GM21515 (cell line): Measurements from ENCODE around the gene VPS45.
"Not testable (repeated sequence)": the region's sequence is repeated elsewhere in the genome, so short reads cannot be mapped to it uniquely, and the experiment has no call there.

Source experiments
- ATAC-seq: cut with Tn5 transposase; IDR thresholded peaks from one replicate; pipeline ENCODE4 v1.9.1; 2021; ENCODE audit not compliant: unreplicated experiment

VPS45 gene

GRCh38 chr1:150156868-150157603 lies 89.5 kb downstream of the VPS45 start:
- no peak for ATAC-seq

- ATAC-seq = no peak
These were observed 92.0 kb downstream of the VPS45 start for GRCh38 chr1:150159550-150159949.

DNA sequence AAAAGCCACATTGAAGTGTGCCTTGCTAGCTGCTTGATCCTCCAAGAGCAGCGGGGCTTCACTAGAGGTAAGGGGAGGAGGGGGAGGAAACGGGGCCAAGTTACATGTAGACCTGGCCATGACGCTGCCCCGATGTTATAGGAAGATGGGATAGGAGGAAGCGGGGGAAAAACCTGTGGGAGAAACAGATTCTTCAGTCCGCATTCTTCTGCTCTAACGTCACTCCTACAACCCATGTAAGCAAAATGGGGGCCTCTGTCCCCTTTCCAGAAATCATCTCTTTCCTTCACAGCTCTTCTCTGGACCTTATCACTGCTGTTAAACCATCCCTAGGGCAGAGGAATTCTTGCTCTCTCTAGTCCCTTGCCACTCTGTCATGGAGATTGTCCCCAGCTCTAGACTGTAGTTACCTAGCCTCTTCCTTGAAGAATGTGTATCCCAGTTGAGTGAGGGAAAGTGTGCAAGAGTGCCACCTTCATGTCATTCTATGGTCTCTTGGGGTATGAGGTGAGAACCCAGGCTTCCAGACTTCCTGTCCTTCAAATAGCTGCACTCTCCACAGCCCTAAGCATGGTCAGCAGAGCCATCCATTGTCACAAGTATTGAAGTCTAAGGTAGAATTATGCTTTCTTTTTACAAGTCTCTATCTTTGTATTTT lies 93.5 kb downstream of the VPS45 start:
- ATAC-seq = no peak

GRCh38 chr1:150161747-150162581 lies 94.4 kb downstream of the VPS45 start:
- ATAC-seq = no peak

GRCh38 chr1:150162582-150162861 lies 94.9 kb downstream of the VPS45 start:
- no peak for ATAC-seq

- no peak for ATAC-seq
These were observed 95.5 kb downstream of the VPS45 start for GRCh38 chr1:150162862-150163706.

DNA sequence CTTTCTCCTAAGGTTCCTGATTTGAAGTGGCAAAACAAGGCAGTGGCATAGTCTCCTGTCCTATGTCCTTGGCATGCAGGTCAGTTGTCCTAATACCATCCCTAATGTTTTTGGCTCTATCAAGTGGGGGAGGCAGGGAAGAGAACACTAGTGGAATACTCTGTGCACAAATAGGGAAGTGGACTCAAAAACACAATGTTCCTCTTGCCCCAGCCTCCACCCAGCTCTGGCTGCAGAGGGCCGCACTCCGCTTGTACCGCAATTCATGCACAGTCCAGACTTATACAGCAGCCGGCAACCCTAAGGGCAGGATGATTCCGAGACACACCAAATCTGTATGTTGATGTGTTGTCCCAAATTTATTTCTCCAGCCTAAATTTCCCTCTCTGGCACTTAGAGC lies 96.6 kb downstream of the VPS45 start:
- ATAC-seq = no peak

GRCh38 chr1:150164779-150165178 lies 97.2 kb downstream of the VPS45 start:
- ATAC-seq = no peak

DNA sequence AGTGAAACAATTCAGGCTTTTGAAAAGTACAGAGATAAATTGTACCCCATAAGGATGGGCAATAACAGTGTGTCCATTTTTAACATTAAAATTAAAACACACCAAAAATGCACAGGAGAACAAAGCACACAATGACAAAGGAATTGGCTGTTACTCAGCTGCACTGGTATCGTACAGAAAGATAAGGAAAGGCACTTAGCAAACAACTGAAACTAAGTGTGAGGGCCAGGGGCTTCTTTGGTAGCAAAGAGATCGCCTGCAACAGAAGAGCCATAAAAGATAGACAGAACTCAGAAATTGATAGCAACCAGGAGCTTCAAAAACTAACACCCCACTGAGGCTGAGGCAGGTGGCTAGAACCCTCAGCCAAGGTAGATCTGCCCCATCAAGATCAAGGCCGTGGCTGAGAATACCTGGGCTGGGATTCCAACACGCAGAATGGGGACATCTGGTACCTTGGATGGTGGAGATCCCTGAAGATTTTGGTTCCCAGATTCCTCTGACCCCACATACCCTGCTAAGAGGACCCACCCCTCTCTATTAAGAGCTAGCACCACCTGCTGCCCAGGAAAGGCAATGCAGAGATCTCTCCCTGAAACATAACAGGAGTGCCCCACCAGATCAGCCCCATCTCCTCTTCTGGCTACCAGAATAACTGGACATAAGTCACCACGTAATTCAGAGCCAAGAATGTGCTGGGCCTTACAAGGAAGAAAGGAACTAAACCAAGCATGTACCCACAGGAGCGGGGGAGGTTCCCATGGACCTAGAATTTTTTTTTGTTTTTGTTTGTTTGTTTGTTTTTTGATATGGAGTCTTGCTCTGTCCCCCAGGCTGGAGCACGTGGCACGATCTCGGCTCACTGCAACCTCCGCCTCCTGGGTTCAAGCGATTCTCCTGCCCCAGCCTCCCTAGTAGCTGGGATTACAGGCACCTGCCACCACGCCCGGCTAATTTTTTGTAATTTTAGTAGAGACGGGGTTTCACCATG lies 98.3 kb downstream of the VPS45 start:
- no peak for ATAC-seq

DNA sequence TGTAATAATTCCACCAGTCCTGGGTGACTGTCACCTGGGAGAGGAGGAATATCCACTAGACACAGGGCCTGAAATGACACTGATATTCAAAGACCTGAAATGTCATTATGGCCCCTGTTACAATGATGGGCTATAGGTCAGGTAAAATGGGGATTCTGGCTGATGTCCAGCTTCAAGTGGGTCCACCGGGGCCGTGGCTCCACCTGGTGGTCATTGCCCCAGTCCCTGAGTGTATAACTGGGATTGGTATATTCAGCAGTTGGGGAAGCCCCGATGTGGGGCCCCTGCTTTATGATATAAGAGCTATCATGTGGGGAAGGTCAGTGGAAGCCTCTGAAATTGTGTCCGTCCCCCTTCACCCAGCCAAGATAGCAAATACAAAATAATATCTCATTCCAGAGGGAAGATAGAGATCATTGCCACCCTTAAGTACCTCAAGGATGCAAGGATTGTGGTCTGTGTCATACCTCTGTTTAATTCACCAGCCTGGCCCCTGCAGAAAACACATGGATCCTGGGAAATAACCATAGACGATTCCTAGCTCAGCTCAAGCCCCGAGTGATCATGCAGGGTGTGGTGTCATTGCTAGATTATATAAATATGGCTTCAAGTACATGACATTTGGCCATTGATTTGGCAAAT lies 101.5 kb downstream of the VPS45 start:
- ATAC-seq = no peak

GRCh38 chr1:150171801-150172200 lies 104.2 kb downstream of the VPS45 start:
- ATAC-seq = no peak

DNA sequence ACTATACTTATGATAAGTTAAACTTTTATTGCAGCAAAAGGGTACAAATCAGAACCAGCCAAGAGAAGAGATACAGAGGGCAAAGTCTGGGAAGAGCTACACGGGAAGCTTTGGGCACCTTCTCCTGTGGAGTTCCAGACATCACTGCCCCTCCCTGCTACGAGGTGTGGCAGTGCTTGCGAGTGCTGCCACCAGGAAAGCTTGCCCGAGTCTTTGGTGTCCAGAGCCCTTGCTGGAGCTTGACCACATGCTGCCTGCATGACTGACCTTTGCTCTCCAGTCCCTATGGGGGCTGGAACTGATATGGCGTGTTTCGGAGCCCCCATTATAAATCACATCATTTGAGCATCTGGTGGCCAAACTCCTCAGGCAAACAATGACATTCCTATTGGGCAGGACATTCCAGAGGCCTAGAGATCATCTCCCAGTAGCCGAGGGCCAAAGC lies 105.6 kb downstream of the VPS45 start:
- ATAC-seq = no peak

GRCh38 chr1:150176593-150176992 lies 109.0 kb downstream of the VPS45 start:
- ATAC-seq = no peak

DNA sequence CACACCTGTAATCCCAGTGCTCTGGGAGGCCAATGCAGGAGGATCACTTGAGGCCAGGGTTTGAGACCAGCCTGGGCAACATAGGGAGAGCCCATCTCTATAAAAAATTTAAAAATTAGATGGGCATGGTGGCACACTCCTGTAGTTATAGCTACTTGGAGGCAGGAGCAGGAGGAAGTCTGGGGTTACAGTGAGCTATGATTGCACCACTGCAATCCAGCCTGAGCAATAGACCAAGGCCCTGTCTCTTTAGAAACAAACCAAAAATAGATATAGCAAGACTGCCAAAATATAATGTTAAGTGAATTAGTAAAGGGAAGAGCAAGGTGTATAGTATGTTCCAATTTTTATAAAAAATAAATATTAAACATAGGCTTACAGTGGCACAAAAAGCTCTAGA lies 111.0 kb downstream of the VPS45 start:
- ATAC-seq = no peak

- no peak for ATAC-seq
These were observed 112.3 kb downstream of the VPS45 start for GRCh38 chr1:150179867-150180266.

- no peak for ATAC-seq
These were observed 112.9 kb downstream of the VPS45 start for GRCh38 chr1:150180474-150180873.

DNA sequence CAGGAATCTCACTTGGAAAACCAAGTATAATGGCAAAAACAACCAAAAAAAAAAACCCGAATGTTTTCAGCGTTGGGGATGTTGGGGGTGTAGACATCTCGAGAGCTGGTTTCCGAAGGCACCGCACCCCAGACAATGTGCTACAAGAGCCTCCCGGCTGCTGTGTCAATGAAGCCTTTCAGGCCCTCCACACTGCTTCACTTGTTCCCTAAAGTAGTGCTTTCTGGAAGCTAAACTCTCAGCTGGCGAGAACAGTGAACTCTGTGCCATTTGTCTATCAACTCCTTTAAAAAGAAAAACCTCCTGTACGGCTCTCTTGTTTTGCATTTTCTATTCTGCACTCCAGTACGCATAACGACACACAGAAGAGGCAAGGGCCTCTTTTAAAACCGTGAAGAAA lies 114.7 kb downstream of the VPS45 start:
- no peak for ATAC-seq

- no peak for ATAC-seq
These were observed 115.5 kb downstream of the VPS45 start for GRCh38 chr1:150183061-150183460.

DNA sequence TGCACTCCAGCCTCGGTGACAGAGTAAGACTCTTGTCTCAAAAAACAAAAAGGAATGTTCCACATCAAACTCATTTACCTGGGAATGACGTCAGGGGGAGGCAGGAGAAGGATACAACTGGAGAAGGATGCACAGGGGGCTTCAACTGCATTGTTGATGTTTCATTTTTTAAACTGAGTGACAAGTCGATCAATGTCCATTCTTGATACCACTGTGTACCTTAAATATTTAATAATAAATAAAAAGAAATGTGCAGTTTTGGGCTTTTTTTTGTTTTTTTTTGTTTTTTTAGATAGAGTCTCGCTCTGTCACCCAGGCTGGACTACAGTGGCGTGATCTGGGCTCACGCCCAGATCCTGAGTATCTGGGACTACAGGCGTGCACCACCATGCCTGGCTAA lies 117.9 kb downstream of the VPS45 start:
- no peak for ATAC-seq

DNA sequence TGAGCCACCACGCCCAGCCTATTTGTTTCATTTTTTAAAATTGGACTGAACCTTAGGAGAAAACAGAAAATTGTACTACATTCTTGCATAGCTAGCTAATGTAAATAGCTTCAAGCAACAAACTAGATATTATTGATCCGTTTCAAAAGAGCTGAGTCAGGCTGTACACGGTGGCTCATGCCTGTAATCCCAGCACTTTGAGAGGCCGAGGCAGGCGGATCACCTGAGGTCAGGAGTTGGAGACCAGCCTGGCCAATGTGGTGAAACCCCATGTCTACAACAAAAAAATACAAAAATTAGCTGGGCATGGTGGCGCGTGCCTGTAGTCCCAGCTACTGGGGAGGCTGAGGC lies 118.8 kb downstream of the VPS45 start:
- not testable (repeated sequence) for ATAC-seq
